Right ventricle myocardium superior (tissue), 1 donor: ENCODE measurements around the gene LRRC27. TPM values are rescaled to one million over a fixed set of nuclear protein-coding genes. Genes with fewer than 3 reads are reported as not detected.
"Not testable (repeated sequence)": the region's sequence is repeated elsewhere in the genome, so short reads cannot be mapped to it uniquely, and the experiment has no call there.

Source experiments
- ATAC-seq: fragments of 200-7000 bp; cut with Tn5 transposase; one replicate; pipeline ENCODE4 v1.9.1; 2020; ENCODE audit warnings: mild to moderate bottlenecking; ENCODE audit not compliant: poor library complexity
- DNase-seq: peaks from one replicate; pipeline ENCODE4 v3.0.0-alpha.2; 2020
- intact Hi-C: fragments of 100-400 bp; cut with DNase I; formaldehyde crosslinking; loops from one replicate; pipeline ENCODE4 v1.11.2; 2022
- total RNA-seq: library from RNA; stranded (reverse); fragmentation: NEBNext Ultra II Directional; extraction: Animal tissue kit (Norgen Biotek cat#: 25700); gene quantifications from one replicate; pipeline ENCODE4 v1.2.1, GENCODE V29; 2021
- donor health status: DM: no; HTN: yes; CAD: no; lungs with severe emphysema.

Gene LRRC27
- total RNA-seq, 1 donor from 2014 or later: 3.9 TPM

DNA sequence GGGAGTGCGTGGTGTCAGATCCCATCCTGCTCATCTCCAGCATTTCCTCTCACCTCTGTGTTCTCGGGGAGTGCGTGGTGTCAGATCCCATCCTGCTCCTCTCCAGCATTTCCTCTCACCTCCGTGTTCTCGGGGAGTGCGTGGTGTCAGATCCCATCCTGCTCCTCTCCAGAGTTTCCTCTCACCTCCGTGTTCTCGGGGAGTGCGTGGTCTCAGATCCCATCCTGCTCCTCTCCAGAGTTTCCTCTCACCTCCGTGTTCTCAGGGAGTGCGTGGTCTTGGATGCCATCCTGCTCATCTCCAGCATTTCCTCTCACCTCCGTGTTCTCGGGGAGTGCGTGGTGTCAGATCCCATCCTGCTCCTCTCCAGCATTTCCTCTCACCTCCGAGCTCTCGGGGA, 47.0 kb downstream of the LRRC27 start:
- ATAC-seq, intact Hi-C loops: not testable (repeated sequence)
- DNase-seq: peak; percentile 1

DNA sequence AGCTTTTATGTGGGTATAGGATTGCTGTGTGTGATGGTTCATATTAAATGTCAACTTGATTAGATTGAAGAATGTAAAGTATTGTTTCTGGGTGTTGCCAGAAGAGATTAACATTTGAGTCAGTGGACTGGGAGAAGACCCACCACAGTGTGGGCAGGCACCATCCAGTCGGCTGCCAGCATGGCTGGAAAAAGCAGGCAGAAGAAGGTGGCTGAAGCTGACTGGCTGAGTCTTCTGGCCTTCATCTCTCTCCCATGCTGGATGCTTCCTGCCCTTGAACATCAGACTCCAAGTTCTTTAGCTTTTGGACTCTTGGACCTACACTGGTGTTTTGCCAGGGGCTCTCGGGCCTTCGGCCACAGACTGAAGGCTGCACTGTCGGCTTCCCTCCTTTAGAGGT, 49.0 kb downstream of the LRRC27 start:
- ATAC-seq, intact Hi-C loops: not testable (repeated sequence)
- DNase-seq: peak; percentile 12

DNA sequence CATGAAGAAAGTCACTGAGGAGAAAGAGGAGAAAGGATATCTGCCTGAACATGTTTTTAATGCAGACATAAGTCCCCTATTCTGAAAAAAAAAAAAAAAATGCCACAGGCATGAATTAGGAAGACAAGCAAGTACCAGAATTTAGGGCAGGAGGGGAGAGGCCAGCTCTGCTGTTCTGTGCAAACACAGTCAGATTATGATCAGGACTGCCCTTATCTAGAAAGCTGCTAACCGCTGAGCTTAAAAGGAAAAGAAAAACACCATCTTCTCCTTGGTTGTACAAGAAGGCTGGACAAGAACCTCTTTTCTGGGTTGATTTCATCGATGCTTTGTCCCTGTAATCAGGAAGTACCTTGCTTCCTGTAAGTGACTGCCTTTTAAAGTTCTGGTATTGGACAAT, 49.7 kb downstream of the LRRC27 start:
- intact Hi-C loops: no loop called here
- no peak for DNase-seq
- ATAC-seq: no peak

DNA sequence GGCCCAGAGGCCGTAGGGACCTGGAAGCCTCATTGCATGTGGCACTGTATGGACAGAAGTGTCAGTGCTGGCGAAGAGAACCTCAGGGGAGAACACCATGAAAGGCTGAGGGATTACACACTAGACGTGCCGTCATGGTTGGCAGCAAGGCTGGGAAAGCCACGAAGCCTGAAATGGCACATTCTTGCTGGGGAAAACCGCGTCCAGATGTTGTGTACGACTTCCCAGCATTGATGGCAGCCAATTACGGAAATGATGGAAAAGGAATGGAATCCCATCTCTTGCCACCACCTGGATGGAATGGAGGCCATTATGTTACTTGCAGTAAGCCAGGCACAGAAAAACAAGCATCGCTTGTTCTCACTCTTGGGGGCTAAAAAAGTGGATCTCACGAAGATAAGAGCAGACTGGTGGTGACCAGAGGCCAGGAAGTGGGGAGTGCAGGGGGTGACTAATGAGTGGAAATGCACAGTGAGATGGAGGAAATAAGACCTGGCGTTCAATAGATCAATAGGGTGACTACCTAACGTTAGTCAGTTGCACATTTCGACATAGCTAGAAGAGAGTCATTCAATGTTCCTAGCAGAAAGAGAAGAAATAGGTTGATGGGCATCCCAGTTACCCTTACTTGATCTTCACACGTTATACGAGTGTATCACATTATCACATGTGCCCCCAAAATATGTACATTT, 50.4 kb downstream of the LRRC27 start:
- ATAC-seq (no peak), DNase-seq (peak; percentile 15)
- intact Hi-C loops: no loop called here

DNA sequence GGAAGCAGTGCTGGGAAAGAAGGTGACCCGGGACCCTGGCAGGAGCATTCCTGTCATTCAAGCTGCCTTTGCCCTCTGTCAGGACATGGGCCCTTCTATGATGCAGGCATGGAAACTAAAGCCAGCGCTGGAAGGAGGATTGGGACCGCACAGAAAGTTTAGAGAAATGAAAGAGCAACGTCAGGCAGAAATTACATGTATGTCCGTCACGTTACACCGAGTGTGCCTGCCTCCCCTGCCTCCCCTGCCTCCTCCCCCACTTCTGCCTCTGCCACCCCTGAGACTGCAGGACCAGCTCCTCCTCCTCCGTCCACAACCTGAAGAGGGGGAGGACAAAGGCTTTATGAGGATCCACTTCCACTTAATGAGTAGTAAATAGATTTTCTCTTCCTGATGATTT, 51.1 kb downstream of the LRRC27 start:
- intact Hi-C loops: no loop called here
- peak; percentile 12 for DNase-seq
- ATAC-seq: no peak

DNA sequence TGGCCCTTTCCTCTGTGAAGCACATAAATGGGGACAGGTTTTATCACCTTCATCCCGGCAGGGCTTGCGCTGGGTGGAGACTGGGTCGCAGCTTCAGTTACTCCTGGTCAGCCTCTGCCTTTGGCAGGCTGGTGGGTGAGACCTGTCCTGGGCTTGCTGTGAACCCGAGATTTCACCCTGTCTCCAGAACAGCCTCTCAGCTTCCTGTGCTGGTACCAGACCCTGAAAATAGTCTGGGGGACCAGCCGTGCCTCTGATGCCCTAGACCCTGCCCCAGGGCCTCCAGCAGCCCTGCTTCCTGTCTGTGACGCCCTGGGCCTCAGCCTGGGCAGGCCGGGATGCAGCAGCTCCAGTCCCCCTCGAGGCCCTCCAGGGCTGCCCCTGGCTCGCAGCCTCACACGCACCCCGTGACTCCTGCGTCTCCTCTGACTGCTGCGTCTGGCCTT, 51.8 kb downstream of the LRRC27 start:
- intact Hi-C loops: no loop called here
- DNase-seq (peak; percentile 19), ATAC-seq (no peak)

DNA sequence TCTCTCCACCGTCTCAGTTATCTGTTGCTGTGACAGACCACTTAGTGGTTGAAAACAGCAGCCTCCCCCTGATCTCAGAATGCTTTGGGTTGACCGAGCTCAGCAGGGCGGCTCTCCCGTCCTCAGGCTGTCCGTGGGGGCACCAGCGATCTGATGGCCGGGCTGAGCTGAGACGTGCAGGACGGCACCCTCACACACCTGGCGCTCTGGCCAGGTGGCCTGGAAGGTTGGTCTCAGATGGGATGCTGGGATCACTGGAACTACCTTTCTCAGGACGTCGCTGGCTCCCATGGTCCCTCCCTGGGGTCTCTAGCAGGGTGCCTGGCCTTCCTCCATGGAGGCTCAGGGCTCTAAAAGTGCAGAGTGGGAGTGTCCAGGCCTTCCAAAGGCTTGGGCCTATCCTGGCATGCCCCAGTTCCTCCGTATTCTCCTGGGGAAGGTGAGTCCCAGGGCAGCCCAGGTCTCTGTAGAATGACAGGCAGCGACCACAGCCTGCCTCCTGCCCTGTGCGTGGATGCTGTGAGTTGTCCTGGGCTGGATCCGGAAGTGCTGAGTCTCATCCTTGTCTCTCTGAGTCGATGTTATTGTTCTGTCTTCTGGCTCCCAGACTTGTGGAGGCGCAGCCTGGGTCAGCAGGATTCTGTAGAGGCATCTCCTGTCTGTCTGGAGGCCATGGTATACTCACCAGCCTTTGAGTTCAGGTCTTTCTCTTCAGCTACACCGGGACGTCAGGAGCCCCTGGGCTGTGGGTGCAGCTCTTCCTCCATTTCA, 52.8 kb downstream of the LRRC27 start:
- intact Hi-C loops: no loop called here
- DNase-seq (peak; percentile 30), ATAC-seq (no peak)

GRCh38 chr10:132385389-132385667, 53.3 kb downstream of the LRRC27 start:
- intact Hi-C loops: no loop called here
- DNase-seq (no peak), ATAC-seq (no peak)

DNA sequence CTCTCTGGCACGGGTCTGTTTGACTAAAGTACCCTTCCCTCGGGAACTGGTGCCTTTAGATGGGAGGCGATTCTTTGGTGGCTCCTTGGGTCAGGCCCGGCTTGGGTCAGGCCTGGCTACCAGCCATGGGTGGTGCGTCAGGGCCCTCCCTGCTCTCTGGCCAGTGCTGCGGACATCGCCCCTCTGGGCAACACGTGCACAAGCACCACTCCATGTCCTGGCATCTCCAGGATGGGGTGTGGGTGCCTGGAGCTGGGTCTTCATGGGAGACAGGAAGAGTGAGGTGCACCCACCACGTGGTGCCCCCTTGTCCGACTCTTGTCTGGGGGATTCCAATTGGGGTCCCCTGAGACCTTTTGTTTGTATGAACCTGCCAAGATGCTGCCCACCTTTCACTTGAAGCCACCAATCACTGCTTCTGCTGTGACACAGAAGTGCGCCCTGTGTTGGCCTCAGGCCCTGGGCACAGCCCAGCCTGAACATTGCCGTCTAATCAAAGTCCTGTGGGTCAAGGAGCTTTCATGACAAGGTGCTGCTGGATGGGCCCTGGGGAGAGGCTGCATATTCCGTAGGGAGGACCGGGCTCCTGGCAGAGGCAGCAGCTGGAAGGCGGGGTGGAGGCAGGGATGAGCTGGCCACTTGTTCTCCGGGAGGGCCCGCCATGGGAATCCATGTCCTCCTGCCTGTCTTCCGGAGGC, 53.9 kb downstream of the LRRC27 start:
- peak; percentile 34 for DNase-seq
- intact Hi-C loops: no loop called here
- peak; percentile 42 for ATAC-seq

DNA sequence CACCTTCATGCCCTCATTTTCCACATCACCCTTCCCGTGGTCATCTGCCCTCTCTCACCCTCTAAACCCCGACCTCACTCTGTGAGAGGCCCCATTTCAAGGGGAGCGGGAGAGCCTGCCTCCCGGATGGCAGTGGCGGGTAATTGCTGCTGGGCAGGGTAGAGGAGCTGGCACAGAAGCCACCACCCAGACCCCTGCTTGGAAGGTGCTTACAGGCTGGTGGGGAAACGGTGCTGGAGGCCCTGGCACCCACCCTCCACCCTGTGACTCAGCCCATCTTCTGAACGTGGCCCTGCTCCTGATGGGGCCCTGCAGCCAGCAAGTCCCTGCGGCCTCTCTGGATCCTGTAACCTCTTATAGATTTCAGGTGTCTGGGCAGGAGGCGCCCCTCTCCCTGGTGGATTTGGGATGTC, 54.4 kb downstream of the LRRC27 start:
- ATAC-seq (no peak), DNase-seq (no peak)
- intact Hi-C loops: no loop called here

DNA sequence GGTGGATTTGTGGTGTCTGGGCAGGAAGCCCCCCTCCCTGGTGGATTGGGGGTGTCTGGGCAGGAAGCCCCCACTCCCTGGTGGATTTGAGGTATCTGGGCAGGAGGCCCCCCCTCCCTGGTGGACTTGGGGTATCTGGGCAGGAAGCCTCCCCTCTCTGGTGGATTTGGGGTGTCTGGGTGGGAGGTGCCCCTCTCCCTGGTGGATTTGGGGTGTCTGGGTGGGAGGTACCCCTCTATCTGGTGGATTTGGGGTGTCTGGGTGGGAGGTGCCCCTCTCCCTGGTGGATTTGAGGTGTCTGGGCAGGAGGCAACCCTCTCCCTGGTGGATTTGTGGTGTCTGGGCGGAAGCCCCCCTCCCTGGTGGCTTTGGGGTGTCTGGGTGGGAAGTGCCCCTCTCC, 54.9 kb downstream of the LRRC27 start:
- peak; percentile 30 for DNase-seq
- intact Hi-C loops: loop anchor here (1.0 kb wide), 1 partner anchor 66 kb away; no protein-coding TSS in a partner anchor
- not testable (repeated sequence) for ATAC-seq

DNA sequence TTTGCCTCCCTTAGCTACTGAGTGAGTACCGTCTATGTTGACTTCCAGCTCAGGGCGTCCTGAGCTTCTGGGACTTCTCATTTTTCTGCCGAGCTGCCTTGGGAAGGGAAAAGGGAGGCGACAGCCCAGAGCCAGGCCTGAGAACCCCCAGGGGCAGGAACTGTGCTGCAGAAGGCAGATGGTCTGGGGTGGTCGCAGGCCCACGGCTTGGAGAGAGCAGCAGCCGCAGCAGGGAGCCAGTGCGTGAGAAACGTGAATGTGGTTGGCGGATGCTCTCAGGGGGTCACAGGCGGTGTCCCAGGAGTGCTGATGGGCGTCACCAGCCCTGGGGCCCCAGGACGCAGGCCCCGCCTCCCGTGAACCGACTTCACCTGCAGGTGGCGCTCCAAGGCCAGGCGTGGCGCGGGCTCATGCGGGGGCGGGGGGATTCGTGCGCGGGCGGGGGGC, 55.8 kb downstream of the LRRC27 start:
- DNase-seq (peak; percentile 87), ATAC-seq (peak; percentile 78)
- intact Hi-C loops: loop anchor here (1.0 kb wide), 1 partner anchor 66 kb away; no protein-coding TSS in a partner anchor

DNA sequence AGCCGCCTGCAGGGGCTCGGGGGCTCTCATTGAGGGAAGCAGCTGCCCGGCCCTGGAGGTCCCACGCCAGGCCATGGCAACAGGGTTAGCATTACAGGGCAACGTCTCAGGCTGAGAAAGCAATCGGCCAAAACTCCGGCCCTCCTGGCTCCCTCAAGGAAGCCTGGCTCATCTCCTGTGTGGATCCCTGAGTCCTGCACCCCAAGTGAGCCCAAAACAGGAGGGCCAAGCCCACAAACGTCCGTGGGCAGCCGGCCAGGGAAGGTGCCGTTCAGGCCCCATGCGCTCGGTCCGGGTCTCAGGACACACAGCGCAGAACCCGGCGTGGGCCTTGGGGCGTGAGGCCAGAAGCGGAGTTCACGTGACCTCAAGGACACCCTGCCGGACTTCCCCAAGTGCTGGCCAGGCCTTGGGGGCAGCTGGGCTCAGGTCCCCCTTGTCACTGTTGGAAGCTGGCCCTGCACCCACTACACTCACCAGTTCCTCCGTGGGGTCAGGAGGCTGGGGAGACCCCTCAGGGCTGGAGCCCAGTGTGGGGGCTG, 57.0 kb downstream of the LRRC27 start:
- DNase-seq: peak; percentile 66
- ATAC-seq: no peak
- intact Hi-C loops: no loop called here

DNA sequence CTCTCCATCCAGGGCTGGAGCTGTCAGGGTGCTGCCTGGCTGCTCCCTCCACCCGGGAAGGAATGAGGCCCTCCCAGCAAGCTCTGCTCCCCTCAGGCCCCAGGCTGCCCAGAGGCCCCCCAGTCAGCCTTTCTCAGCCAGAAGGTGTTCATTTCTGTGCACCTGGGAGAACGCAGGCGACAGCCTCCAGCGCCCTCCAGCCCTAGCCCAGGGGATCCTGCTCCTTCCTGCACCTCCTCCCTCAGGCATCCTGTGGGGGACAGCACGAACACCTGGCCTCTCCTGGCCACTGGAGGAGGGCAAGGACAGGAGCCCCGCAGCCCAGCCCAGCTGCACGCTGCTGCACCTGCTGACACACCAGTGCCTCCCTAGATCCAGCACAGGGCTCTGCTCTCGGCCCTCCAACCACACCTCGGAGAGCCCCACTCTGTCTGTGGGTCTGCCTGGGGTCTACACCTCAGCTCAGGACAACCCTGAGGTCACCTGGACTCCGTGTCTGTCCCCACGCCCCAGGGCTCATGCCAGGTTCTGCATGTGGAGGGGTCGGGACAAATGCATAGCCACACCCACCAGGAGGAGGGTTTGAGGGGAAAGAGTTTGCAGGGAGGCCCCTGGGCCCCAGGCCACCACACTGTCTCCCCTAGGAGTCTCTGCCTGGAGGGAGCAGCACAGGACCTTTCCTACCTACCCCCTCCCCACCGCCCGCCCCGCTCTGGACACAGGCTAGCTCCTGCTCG, 57.6 kb downstream of the LRRC27 start:
- DNase-seq (peak; percentile 35), ATAC-seq (no peak)
- intact Hi-C loops: loop anchor here (10.0 kb wide), 1 partner anchor 245 kb away; no protein-coding TSS in a partner anchor

- intact Hi-C loops: loop anchor here (10.0 kb wide), 1 partner anchor 244 kb away; no protein-coding TSS in a partner anchor
- DNase-seq: no peak
- ATAC-seq: no peak
These were observed 58.4 kb downstream of the LRRC27 start for GRCh38 chr10:132390170-132390920.

GRCh38 chr10:132390921-132391675, 59.1 kb downstream of the LRRC27 start:
- intact Hi-C loops: loop anchor here (10.0 kb wide), 1 partner anchor 244 kb away; no protein-coding TSS in a partner anchor
- DNase-seq (peak; percentile 22), ATAC-seq (no peak)

- intact Hi-C loops: loop anchor here (2.0 to 10.0 kb wide), 2 partner anchors 57 to 243 kb away; no protein-coding TSS in a partner anchor
- ATAC-seq (no peak), DNase-seq (peak; percentile 23)
These were observed 59.7 kb downstream of the LRRC27 start for GRCh38 chr10:132391676-132392020.
